OCI-M1 (cell line): ENCODE data around the gene SPN.
"Not testable (repeated sequence)": the region's sequence is repeated elsewhere in the genome, so short reads cannot be mapped to it uniquely, and the experiment has no call there.

Experiments used
- DNase-seq: peaks from one replicate; lab custom pipeline; 2025; lab: John Stamatoyannopoulos, UW

Gene SPN

DNA sequence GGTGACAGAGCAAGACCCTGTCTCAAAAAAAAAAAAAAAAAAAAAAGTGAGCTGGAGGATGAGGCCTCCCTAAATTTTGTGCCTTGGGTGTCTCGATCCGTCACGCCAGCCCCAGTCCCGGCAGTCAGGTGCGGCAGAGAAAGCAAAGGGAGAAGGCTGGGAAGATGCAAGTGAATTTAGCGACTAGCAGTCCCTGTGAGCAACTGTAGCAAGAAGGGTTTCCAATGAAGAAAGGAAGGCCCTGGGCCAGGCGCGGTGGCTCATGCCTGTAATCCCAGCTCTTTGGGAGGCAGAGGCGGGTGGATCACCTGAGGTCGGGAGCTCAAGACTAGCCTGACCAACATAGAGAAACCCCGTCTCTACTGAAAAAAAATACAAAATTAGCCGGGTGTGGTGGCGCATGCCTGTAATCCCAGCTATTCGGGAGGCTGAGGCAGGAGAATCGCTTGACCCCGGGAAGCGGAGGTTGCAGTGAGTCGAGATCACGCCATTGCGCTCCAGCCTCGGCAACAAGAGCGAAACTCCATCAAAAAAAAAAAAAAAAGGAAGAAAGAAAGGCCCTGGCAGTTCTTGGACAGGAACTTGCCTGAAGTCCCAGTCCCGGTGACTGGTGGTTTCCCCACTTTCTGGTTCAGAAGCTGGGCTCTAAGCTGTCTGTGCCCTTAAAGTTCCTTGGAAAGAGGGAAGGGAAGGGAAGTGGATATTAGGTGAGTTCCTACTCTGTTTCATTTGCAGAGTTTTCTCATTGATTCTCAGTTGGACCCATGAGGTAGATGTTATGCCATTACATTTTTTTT is 14.1 kb downstream of the SPN start:
- DNase-seq, result no peak

DNA sequence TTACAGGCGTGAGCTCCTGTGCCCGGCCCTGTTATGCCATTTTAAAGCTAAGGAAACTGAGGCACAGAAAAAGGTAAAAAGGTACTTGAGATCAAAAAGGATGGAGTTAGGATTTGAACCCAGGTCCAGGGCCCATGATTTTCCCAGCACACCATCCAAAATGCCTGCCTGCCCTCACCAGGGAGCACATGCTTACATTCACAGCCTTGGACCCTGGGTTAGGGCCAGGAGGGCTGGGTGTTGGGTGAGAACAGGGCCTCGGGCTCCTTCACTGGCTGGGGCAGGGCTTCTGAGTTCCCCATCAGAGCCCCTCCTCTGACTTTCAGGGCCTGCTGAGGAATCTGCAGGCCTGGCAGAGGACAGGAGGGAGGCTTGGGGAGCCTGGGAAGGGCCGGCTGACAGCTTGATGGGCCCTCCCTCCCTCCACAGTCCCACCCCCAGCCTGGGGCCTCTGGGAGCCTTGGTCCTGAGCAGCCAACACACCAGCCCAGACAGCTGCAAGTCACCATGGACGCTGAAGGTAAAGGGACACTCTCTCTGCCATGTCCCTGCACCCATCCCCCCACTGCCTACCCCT is 15.7 kb downstream of the SPN start, which contains the start of gene QPRT:
Gene QPRT (plus strand): TSS at position 490 of the 577 bp plus-strand sequence. CDS start 18 bp downstream, at position 508.
- peak; percentile 92 for DNase-seq

DNA sequence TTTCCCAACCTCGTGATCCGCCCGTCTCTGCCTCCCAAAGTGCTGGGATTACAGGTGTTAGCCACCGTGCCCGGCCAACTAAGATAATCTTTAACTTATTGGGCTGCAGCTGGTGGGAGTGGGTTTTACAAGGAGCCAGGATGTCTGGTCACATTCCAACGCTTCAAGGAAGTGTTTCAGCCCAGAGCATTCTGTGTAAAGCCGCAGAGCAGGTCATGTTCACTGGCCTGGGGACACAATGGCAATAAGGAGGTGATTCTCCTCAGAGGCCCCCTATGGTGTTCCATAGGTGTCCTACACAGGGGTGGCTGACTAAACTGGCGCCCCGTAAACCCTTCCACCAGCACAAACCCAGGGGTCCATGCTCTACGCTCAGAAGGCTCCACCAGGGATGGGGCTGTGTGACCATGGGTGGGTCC is 17.1 kb downstream of the SPN start:
- no peak for DNase-seq

DNA sequence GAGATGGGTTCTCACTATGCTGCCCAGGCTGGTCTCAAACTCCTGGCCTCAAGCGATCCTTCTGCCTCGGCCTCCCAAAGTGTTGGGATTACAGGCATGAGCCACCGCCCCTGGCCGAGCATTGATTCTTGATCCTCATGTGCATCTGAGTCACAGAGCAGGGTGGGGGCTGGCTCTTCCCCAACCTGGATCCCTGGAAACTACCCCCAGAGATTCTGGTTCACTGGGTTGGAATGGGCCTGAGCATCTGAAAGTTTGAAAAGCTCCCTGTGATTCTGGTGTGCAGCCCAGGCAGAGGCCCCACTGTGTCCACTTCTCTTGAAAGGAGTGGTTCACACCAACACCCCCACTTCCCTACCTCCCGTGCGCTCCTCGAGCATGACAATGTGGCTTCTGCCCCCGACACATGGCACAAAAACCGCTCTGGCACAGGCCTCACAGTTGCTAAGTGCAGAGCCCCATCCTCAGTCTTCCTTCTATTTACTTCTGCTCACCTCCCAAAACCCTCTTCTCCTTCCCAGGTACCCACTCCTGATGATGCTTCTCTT is 20.6 kb downstream of the SPN start:
- no peak for DNase-seq

DNA sequence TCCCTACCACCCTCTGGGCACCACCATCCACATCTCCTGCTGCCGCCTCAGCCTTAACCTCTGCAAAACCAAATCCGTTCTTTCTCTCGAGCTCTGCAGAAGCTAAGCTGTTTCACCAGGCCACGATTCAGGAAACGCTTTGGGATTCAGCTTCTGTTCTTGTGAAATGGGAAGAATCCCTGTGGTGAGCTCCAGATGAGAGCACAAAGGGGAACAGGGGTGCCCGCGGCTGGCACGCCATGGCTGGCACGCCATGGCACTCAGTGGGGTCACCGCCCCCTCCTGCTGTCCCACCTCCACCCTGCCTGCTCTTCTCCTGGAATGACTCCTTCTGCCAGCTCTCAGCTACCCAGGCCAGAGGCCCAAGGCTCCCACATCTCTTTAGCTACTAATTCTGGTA is 21.6 kb downstream of the SPN start:
- no peak for DNase-seq

DNA sequence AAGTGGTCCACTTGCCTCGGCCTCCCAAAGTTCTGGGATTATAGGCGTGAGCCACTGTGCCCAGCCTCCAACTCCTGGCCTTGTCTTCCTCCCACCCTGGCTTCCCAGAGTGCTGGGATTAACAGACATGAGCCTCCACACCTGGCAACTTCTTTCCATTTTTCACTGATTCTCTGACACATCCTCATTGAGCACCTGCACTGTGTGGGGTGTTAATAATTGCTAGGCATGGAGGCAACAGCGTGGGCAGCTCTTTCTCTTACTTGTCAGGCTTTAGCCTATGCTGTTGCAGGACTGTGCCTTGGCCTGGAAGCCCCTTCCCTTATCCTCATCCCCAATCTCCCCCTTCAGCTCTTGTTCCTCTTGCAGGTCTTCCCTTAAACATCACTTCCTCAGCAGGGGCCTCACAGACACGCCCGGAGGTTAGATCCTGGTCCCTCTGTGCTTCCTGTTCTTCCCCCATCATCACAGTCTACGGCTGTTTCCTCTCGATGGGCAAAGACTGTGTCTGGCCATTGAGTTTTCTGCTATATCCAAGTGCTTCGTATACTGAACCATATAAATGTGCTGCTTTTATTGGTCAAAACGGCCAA is 23.8 kb downstream of the SPN start:
- peak; percentile 36 for DNase-seq

DNA sequence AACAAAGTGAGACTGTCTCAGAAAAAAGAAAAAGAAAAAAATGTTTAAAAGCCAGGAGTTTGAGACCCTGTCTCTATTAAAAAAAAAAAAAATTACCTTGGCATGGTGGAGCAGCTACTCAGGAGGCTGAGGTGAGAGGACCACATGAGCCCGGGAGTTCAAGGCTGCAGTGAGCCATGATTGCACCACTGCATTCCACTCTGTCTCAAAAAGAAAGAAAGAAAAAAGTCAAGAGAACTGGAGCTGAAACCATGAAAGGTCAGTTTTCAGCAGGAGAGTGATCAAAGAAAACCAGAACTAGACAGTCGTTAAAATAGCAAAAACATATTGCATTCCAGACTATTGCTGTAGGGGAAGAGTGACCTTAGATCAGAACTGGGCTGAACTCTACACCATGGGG is 24.7 kb downstream of the SPN start:
- peak; percentile 37 for DNase-seq

DNA sequence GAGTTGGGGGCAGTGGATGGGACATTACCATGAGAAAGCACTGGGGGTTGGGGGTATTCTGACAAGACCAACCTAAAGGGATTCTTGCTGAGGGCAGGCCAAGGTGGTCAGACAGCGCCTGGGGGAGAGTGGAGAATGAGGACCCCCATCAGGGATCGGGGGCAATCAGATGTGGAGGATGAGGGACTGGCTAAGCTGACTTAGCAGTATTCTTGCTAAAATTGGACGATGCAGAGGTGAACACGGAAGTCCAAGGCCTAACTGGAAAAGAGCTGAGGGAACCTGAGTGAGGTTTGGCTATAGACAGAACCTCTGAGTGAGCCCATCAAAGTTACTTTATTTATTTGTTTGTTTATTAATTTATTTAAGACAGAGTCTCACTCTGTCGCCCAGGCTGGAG is 25.1 kb downstream of the SPN start:
- peak; percentile 32 for DNase-seq

DNA sequence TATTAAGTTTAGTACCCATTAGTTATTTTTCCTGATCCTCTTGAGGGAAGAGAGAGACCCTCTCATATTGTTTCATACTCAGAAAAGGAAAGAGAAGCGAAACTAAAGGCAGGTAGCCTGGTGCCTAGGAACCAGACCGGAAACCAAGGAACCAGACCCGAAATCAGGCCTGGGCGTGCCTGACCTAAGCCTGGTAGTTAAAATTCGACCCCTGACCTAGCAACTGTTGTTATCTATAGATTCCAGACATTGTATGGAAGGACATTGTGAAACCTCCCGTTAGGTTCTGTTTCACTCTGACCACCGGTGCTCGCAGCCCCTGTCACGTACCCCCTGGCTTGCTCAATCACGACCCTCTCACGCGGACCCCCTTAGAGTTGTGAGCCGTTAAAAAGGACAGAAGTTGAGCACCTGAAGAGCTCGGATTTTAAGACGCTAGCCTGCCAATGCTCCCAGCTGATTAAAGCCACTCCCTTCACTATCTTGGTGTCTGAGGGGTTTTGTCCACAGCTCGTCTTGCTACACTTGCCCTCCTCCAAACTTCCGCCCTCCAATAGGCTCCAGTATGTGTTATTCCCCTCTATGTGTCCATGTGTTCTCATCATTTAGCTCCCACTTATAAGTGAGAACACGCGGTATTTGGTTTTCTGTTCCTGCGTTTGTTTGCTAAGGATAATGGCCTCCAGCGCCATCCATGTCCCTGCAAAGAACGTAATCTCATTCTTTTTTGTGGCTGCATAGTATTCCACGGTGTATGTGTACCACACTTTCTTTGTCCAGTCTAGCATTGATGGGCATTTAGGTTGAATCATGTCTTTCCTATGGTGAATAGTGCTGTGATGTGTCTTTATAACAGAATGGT is 26.7 kb downstream of the SPN start:
- DNase-seq, result peak; percentile 95

DNA sequence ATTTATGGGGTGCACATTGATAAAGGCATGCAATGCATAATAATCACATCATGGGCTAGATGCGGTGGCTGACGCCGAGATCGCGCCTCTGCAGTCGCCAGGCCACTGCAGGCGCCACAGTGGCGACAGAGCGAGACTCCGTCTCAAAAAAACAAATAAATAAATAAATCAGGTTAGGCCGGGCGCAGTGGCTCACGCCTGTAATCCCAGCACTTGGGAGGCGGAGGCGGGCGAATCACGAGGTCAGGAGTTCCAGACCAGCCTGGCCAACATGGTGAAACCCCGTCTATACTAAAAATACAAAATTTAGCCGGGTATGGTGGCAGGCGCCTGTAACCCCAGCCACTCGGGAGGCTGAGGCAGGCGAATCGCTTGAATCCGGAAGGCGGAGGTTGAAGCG is 29.6 kb downstream of the SPN start:
- DNase-seq, result not testable (repeated sequence)

DNA sequence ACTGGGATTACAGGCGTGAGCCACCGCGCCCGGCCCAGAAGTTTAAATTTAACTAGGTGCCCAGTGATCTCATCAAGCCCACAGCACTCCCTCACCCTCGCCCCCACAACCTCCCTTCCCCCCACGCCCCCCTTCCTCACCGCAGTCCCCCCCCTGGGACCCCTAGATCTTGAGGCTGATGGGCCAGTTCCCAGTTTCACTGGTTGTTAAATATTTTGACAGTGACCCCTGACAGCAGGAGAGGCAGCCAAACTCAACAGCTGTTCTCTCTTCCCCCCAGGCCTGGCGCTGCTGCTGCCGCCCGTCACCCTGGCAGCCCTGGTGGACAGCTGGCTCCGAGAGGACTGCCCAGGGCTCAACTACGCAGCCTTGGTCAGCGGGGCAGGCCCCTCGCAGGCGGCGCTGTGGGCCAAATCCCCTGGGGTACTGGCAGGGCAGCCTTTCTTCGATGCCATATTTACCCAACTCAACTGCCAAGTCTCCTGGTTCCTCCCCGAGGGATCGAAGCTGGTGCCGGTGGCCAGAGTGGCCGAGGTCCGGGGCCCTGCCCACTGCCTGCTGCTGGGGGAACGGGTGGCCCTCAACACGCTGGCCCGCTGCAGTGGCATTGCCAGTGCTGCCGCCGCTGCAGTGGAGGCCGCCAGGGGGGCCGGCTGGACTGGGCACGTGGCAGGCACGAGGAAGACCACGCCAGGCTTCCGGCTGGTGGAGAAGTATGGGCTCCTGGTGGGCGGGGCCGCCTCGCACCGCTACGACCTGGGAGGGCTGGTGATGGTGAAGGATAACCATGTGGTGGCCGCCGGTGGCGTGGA is 31.5 kb downstream of the SPN start:
- DNase-seq, result no peak

DNA sequence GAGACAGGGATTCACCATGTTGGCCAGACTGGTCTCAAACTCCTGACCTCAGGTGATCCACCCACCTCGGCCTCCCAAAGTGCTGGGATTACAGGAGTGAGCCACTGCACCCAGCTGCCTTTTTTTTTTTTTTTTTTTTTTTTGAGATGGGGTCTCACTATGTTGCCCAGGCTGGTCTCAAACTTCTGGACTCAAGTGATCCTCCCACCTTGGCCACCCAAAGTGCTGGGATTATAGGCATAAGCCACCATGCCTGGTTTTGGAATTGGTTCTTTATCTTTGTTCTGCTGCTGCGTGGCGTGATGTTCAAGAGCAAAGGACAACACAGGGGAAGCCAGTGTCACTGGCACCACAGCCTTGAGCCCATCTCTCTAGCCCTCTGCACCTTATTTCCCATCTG is 32.6 kb downstream of the SPN start:
- not testable (repeated sequence) for DNase-seq

DNA sequence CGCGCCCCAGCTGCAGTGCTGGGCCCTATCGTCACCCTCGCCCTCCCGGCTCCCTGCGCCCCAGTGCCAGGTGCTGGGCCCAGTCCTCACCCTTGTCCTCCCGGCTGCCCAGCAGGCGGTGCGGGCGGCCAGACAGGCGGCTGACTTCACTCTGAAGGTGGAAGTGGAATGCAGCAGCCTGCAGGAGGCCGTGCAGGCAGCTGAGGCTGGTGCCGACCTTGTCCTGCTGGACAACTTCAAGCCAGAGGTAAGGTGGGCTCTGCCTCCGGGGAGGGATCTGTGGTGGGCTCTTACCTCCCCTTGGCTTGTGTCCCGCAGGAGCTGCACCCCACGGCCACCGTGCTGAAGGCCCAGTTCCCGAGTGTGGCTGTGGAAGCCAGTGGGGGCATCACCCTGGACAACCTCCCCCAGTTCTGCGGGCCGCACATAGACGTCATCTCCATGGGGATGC is 33.9 kb downstream of the SPN start:
- no peak for DNase-seq

DNA sequence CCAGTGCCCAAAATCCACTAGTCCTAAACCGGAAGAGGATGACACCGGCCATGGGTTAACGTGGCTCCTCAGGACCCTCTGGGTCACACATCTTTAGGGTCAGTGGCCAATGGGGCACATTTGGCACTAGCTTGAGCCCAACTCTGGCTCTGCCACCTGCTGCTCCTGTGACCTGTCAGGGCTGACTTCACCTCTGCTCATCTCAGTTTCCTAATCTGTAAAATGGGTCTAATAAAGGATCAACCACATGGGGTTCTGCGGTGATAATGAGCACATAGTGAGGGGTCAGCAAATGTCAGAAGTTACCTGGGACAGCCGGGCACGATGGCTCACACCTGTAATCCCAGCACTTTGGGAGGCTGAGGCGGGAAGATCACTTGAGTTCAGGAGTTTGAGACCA is 34.3 kb downstream of the SPN start:
- DNase-seq, result no peak

DNA sequence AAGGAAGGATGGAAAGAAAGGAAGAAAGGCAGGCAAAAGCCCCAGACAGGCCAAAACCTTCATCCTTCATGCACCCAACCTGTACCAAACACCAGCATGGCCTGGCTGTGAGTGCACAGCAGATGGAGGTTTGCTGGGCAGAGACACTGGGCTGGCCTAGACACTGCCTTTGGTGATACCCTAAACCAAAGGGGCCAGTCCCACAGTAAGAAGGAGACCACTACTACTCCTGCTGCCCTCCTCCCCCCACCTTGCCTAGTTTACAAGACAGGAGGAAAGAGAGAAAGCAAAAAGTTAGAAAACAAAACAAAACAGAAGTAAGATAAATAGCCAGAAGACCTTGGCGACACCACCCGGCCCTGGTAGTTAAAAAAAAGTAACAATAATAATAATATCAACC is 35.0 kb downstream of the SPN start:
- DNase-seq, result no peak

DNA sequence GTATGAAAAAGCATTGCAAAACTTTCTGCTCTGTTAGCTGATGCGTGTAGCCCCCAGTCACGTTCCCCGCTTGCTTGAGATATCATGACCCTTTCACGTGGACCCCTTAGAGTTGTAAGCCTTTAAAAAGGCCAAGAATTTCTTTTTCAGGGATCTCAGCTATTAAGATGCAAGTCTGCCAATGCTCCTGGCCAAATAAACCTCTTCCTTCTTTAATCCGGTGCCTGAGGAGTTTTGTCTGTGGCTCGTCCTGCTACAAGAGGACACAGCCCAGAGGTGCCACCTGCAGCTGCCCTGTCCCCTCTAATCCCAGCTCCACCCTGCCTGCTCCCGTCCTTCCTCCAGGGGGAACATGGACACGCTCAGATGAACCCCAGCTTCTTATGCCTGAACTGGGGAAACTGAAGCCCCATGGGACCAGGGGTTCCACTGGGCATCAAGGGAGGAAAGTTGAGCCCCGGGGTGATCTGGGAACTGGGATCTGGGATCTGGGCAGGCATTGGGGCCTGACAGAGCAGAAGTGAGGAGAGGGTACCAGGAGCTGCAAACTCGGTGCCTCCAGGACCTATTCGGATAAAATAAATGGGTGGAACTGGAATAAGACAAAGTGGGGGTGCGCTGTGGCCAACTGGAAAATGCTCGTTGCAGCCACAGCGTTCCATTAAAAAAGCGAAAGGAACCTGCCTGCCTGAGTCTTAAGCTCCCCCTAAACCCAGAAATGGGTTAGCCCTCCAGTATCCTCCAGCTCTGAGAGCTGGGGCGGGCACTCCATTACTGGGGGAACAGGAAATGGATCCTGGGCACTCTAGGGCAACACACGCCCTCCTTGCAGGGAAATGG is 35.7 kb downstream of the SPN start:
- peak; percentile 34 for DNase-seq

DNA sequence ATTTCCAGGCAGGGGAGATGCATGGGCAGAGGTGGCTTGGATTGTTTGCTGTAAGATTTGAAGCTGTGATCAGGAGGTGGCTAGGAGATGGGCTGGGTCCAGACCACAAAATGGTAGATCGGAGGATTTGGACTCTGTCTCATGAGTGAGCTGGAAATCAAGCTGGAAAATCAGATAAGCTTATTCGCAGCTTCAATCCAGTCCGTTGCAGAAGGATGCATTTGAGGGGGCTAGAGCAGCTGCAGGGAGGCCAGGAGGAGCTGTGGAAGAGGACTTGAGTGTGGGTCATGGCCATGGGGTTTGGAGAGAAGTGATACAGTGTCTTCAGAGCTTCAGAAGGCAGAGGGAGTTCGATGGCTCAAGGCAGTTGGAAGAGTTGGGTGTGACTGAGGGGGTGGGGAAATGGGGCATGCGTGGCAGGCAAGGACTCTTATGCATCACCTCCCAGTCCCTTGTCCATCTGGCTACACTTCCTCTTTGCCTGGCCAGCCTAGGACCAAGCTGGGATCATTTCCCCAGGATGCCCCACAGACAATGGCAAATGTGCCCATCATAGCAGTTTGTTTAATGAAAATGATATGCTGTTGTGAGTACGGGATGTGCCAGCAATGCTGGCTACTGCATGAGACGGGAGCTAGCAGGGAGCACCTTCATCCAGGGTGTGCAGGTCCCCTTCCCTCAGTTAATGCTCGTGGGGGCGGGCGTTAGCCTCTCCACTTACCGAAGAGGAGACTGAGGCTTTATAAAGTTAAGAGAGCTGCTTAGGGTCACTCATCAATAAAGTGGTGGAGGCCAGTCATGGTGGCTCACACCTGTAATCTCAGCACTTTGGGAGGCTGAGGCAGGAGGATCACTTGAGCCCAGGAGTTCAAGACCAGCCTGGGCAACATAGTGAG is 36.5 kb downstream of the SPN start:
- peak; percentile 77 for DNase-seq

DNA sequence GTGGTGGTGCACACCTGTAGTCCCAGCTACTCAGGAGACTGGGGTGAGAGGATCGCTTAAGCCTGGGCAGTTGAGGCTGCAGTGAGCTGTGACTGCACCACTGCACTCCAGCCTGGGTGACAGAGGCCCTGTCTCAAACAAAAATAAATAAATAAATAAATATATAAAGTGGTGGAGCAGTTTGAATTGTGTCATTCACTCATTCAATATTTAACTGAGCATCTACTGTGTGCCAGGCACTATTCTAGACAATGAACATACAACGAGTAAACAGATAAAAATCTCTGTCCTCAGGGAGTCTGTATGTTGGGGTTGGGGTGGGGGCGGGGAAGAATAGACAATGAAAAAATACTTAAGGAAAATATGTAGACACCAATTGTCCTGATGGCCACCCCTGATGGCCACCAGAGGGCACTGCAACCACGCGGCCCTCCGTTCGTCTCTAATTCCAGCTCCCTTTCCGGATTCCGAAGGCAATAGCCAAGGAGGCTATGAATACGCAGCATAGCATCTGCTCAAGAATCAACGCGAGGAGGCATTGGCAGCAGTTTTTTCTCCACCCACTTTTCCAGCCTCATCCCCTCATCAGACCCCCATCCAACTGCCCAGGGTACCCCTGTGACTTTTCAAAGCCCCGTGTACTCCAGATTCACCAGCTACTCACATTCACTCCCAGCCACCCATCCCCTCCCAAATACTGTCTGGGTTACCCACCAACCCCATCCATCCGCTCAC is 37.4 kb downstream of the SPN start:
- peak; percentile 94 for DNase-seq

DNA sequence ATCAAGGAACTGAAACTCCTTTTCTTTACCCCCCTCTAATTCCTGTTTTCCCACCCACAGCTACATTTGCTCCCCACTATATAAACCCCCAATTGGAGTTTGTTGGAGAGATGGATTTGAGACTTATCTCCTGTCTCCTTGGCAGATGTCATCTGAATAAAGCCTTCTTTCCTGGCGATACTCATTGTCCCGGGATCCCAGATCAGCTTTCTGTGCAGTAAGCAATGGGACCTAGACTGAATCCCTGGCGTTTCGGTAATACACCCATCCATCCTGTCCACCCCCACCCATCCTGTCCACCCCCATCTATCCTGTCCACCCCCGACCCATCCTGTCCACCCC is 38.1 kb downstream of the SPN start:
- no peak for DNase-seq
